Mammary epithelial cell (primary cell): ENCODE results near the gene POU2F3.

Experiments used
- CTCF ChIP-seq, 2 donors: IDR thresholded peaks in 1 of 2; conservative IDR thresholded peaks in 1 of 2; 2 replicates each; pipeline ENCODE4 v1.5.1; 2011 to 2012; ENCODE audit warnings: inconsistent platforms in 2 of 2, low read length in 2 of 2, mild to moderate bottlenecking in 2 of 2, control low read depth in 1 of 2, low read depth in 1 of 2; ENCODE audit not compliant: insufficient read depth in 1 of 2; ENCODE audit errors: extremely low read depth in 1 of 2
- EZH2 ChIP-seq: IDR thresholded peaks from 2 replicates; pipeline ENCODE4 v1.6.1; 2012; ENCODE audit warnings: low read length, inconsistent platforms, borderline replicate concordance

GRCh38 chr11:120238968-120239620, 846 bp upstream of the POU2F3 start:
- no peak for TF ChIP-seq CTCF (conservative IDR thresholded peaks at IDR 0.05 in 1 of 2, IDR thresholded peaks at IDR 0.05 in 1 of 2; ENCODE audit: extremely low read depth in 1 of 2, insufficient read depth in 1 of 2, low read depth in 1 of 2, low read length in 2 of 2)
- no peak for TF ChIP-seq EZH2
